ENCODE data around the gene GCGR. TPM values are rescaled to one million over a fixed set of nuclear protein-coding genes. Genes with fewer than 3 reads are reported as not detected.

GCGR gene
- polyA plus RNA-seq, 1 donor from 2014 or later, result not detected

DNA sequence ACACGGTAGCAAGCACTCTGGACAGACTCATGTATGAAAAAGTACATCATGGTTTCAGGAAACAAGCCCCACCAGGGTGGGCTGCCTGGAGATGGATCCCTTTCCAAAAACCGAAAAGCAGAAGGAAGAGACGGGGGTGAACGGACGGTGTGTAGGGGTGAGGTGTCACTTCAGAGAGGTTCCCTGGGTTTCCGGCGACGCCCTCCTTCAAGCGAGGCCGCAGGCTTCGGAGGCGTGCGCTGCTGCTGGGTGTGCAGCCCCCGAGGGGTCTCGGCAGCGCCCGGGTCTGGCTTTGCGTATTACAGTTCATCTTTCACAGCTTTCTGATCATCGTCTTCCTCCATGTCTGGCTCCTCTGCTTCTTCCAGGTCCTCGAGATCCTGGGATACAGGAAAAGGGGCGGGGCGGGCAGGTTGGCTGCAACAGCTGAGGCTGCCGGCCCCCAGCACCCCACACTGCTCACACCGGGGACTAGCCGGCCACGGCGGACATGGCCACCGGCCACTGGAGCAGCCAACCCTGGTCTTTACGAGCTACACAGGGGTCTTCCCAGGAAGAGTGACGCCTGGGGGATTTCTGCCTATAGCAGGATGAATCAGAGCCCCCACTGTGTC is 39.9 kb downstream of the GCGR start:
- H3K9me3 ChIP-seq (ENCODE audit: low read length), result no peaks in the 10 kb centered on the region
- no peaks in the 10 kb centered on the region for H3K79me2 ChIP-seq (replicated peaks; ENCODE audit: insufficient read depth, low read length)
- no peak overlapping the region for H3K4me2 ChIP-seq (ENCODE audit: low read length)
- H3K9ac ChIP-seq (ENCODE audit: low read length), result no peak overlapping the region
- no peaks in the 10 kb centered on the region for H3F3A ChIP-seq (ENCODE audit: insufficient read depth, low read length, poor library complexity, severe bottlenecking)
- H4K20me1 ChIP-seq (ENCODE audit: insufficient read depth), result no peaks in the 10 kb centered on the region
- no peaks in the 10 kb centered on the region for H3K27me3 ChIP-seq (ENCODE audit: insufficient read depth, low read depth, low read length)
- TF ChIP-seq TAF1 (IDR thresholded peaks at IDR 0.05; ENCODE audit: low read depth) (no peak), RAD21 (conservative IDR thresholded peaks at IDR 0.05) (no peak), EP300 (conservative IDR thresholded peaks at IDR 0.05; ENCODE audit: poor library complexity, severe bottlenecking) (no peak), REST (IDR thresholded peaks at IDR 0.05; ENCODE audit: borderline replicate concordance) (no peak), MXI1 (conservative IDR thresholded peaks at IDR 0.05; ENCODE audit: poor library complexity, severe bottlenecking) (no peak), POLR2AphosphoS5 (IDR thresholded peaks at IDR 0.05) (no peak), SMC3 (conservative IDR thresholded peaks at IDR 0.05; ENCODE audit: poor library complexity) (no peak), EZH2 (IDR thresholded peaks at IDR 0.05; ENCODE audit: borderline replicate concordance, insufficient read depth, low read length, poor library complexity, severe bottlenecking) (no peak)
- TF ChIP-seq, protein P1, sequence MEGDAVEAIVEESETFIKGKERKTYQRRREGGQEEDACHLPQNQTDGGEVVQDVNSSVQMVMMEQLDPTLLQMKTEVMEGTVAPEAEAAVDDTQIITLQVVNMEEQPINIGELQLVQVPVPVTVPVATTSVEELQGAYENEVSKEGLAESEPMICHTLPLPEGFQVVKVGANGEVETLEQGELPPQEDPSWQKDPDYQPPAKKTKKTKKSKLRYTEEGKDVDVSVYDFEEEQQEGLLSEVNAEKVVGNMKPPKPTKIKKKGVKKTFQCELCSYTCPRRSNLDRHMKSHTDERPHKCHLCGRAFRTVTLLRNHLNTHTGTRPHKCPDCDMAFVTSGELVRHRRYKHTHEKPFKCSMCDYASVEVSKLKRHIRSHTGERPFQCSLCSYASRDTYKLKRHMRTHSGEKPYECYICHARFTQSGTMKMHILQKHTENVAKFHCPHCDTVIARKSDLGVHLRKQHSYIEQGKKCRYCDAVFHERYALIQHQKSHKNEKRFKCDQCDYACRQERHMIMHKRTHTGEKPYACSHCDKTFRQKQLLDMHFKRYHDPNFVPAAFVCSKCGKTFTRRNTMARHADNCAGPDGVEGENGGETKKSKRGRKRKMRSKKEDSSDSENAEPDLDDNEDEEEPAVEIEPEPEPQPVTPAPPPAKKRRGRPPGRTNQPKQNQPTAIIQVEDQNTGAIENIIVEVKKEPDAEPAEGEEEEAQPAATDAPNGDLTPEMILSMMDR (IDR thresholded peaks at IDR 0.05; ENCODE audit: poor library complexity, severe bottlenecking), result no peak
- no peaks in the 10 kb centered on the region for H3K9me2 ChIP-seq (ENCODE audit: insufficient read depth, low read length)
- H3K27ac ChIP-seq (ENCODE audit: low read length), result no peak overlapping the region
- H3K4me3 ChIP-seq (ENCODE audit: low read length), result no peak overlapping the region
- H2AFZ ChIP-seq (ENCODE audit: low read depth, low read length), result no peak overlapping the region
- no peaks in the 10 kb centered on the region for H3K36me3 ChIP-seq (ENCODE audit: insufficient read depth, low read length)

DNA sequence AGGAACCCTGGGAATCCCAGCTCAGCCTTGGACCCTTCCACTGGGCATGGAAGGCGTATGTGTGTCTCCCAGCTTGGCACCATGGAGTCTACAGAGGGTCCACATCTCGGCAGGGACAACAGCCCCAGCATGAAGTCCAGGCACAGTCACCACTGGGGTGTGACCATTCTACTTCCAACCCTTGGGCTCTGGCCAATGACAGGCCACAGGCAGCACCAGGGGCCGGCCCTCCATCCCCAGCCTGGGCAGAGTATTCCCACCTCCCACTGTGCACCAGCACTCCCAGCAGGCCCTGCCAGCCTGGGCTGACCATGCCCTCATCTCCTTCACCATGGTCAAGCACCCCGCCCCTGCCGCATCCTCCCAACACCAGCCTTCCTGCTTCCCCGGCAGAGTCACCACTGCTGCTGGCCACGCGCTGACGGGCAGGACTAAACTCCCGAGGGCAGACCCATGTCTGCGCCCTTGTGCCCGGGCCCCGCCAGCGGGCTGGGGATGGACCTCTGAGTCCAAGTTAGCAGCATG is 40.4 kb downstream of the GCGR start:
- no peaks in the 10 kb centered on the region for H3K27me3 ChIP-seq (ENCODE audit: insufficient read depth, low read depth, low read length)
- no peak overlapping the region for H2AFZ ChIP-seq (ENCODE audit: low read depth, low read length)
- H3F3A ChIP-seq (ENCODE audit: insufficient read depth, low read length, poor library complexity, severe bottlenecking), result no peaks in the 10 kb centered on the region
- H3K9me3 ChIP-seq (ENCODE audit: low read length), result no peaks in the 10 kb centered on the region
- H3K9ac ChIP-seq (ENCODE audit: low read length), result no peak overlapping the region
- H3K4me3 ChIP-seq (ENCODE audit: low read length), result no peak overlapping the region
- no peaks in the 10 kb centered on the region for H3K36me3 ChIP-seq (ENCODE audit: insufficient read depth, low read length)
- TF ChIP-seq POLR2AphosphoS5 (IDR thresholded peaks at IDR 0.05), result no peak
- no peak for TF ChIP-seq TAF1 (IDR thresholded peaks at IDR 0.05; ENCODE audit: low read depth)
- no peak for TF ChIP-seq MXI1 (conservative IDR thresholded peaks at IDR 0.05; ENCODE audit: poor library complexity, severe bottlenecking)
- TF ChIP-seq RAD21 (conservative IDR thresholded peaks at IDR 0.05), result no peak
- TF ChIP-seq EP300 (conservative IDR thresholded peaks at IDR 0.05; ENCODE audit: poor library complexity, severe bottlenecking), result no peak
- TF ChIP-seq, protein P1 (IDR thresholded peaks at IDR 0.05; ENCODE audit: poor library complexity, severe bottlenecking), result no peak
- TF ChIP-seq EZH2 (IDR thresholded peaks at IDR 0.05; ENCODE audit: borderline replicate concordance, insufficient read depth, low read length, poor library complexity, severe bottlenecking), result no peak
- TF ChIP-seq REST (IDR thresholded peaks at IDR 0.05; ENCODE audit: borderline replicate concordance), result no peak
- no peak for TF ChIP-seq SMC3 (conservative IDR thresholded peaks at IDR 0.05; ENCODE audit: poor library complexity)
- H3K27ac ChIP-seq (ENCODE audit: low read length), result no peak overlapping the region
- no peaks in the 10 kb centered on the region for H4K20me1 ChIP-seq (ENCODE audit: insufficient read depth)
- no peaks in the 10 kb centered on the region for H3K79me2 ChIP-seq (replicated peaks; ENCODE audit: insufficient read depth, low read length)
- H3K9me2 ChIP-seq (ENCODE audit: insufficient read depth, low read length), result no peaks in the 10 kb centered on the region
- no peak overlapping the region for H3K4me2 ChIP-seq (ENCODE audit: low read length)
